Neural cell (in vitro differentiated cells): ENCODE measurements around the gene TOR1AIP2. TPM values are rescaled to one million over a fixed set of nuclear protein-coding genes. Genes with fewer than 3 reads are reported as not detected.
A peak's percentile ranks its signal among the peaks of the same experiment; 100 is the strongest.

ENCODE experiments used
- H2AFZ ChIP-seq: fragments of 200-600, 300-800 bp; sonication (generic), shearing (Covaris generic); 2 replicates; pipeline ENCODE4 v1.6.0; 2014; ENCODE audit warnings: low read depth, mild to moderate bottlenecking, antibody characterized with exemption, low read length, moderate library complexity
- H3F3A ChIP-seq: fragments of 200-600 bp; shearing (Covaris generic); 2 replicates; pipeline ENCODE4 v1.6.1; 2016; ENCODE audit warnings: mild to moderate bottlenecking, moderate library complexity, mixed read lengths, antibody characterized with exemption, low read length; ENCODE audit not compliant: insufficient read depth, poor library complexity, severe bottlenecking
- H3K27ac ChIP-seq: fragments of 200-600, 300-800 bp; sonication (generic), shearing (Covaris generic); 2 replicates; pipeline ENCODE4 v1.5.1; 2014; ENCODE audit warnings: mild to moderate bottlenecking, low read length, moderate library complexity
- H3K27me3 ChIP-seq: fragments of 300-800, 200-600 bp; sonication (generic), shearing (Covaris generic); 2 replicates; pipeline ENCODE4 v1.6.0; 2014; ENCODE audit warnings: mild to moderate bottlenecking, low read depth, low read length, moderate library complexity; ENCODE audit not compliant: insufficient read depth
- H3K36me3 ChIP-seq: fragments of 300-800, 200-600 bp; sonication (generic), shearing (Covaris generic); 2 replicates; pipeline ENCODE4 v1.5.1; 2014; ENCODE audit warnings: mild to moderate bottlenecking, antibody characterized with exemption, low read length, moderate library complexity; ENCODE audit not compliant: insufficient read depth
- H3K4me2 ChIP-seq: fragments of 300-800, 200-600 bp; sonication (generic), shearing (Covaris generic); 2 replicates; pipeline ENCODE4 v1.6.0; 2014; ENCODE audit warnings: mild to moderate bottlenecking, low read length
- H3K4me3 ChIP-seq: fragments of 300-800, 200-600 bp; sonication (generic), shearing (Covaris generic); 2 replicates; pipeline ENCODE4 v1.5.1; 2014; ENCODE audit warnings: mild to moderate bottlenecking, low read length, moderate library complexity
- H3K79me2 ChIP-seq: fragments of 200-600 bp; shearing (Covaris generic); replicated peaks from 2 replicates; pipeline ENCODE4 v1.6.0; 2014; ENCODE audit warnings: mild to moderate bottlenecking, low read length, moderate library complexity; ENCODE audit not compliant: insufficient read depth
- H3K9ac ChIP-seq: fragments of 300-800, 200-600 bp; sonication (generic), shearing (Covaris generic); 2 replicates; pipeline ENCODE4 v1.6.1; 2016; ENCODE audit warnings: mild to moderate bottlenecking, low read length, mixed read lengths
- H3K9me2 ChIP-seq: fragments of 200-600 bp; shearing (Covaris generic); 2 replicates; pipeline ENCODE4 v1.6.1; 2016; ENCODE audit warnings: mild to moderate bottlenecking, low read length, mixed read lengths; ENCODE audit not compliant: insufficient read depth
- H3K9me3 ChIP-seq: fragments of 200-600, 300-800 bp; sonication (generic), shearing (Covaris generic); 2 replicates; pipeline ENCODE4 v1.6.1; 2016; ENCODE audit warnings: mild to moderate bottlenecking, mixed run types, low read length, moderate library complexity, mixed read lengths
- H4K20me1 ChIP-seq: fragments of 200-600 bp; shearing (Covaris generic); 2 replicates; pipeline ENCODE4 v1.6.1; 2016; ENCODE audit warnings: mild to moderate bottlenecking, mixed run types; ENCODE audit not compliant: insufficient read depth
- CTCF ChIP-seq: fragments of 450-650 bp; IDR thresholded peaks from 2 replicates; pipeline ENCODE4 v1.5.1; 2014; ENCODE audit warnings: antibody characterized with exemption, mild to moderate bottlenecking, moderate library complexity; ENCODE audit not compliant: poor library complexity, severe bottlenecking
- EP300 ChIP-seq: fragments of 450-650 bp; conservative IDR thresholded peaks from 2 replicates; pipeline ENCODE4 v1.6.1; 2014; ENCODE audit warnings: antibody characterized with exemption, mild to moderate bottlenecking, moderate library complexity; ENCODE audit not compliant: poor library complexity, severe bottlenecking
- EZH2 ChIP-seq: fragments of 200-600, 300-800 bp; shearing (Covaris generic), sonication (generic); IDR thresholded peaks from 2 replicates; pipeline ENCODE4 v1.6.1; 2014; ENCODE audit warnings: antibody characterized with exemption, low read length, borderline replicate concordance, mild to moderate bottlenecking; ENCODE audit not compliant: insufficient read depth, poor library complexity, severe bottlenecking
- MXI1 ChIP-seq: fragments of 450-650 bp; conservative IDR thresholded peaks from 2 replicates; pipeline ENCODE4 v1.6.1; 2014; ENCODE audit warnings: antibody characterized with exemption, mild to moderate bottlenecking; ENCODE audit not compliant: poor library complexity, severe bottlenecking
- POLR2AphosphoS5 ChIP-seq: IDR thresholded peaks from 2 replicates; pipeline ENCODE4 v1.6.1; 2012
- RAD21 ChIP-seq: fragments of 450-650 bp; conservative IDR thresholded peaks from 2 replicates; pipeline ENCODE4 v1.6.1; 2014; ENCODE audit warnings: antibody characterized with exemption, mild to moderate bottlenecking, moderate library complexity
- REST ChIP-seq: IDR thresholded peaks from 2 replicates; pipeline ENCODE4 v1.6.1; 2012; ENCODE audit warnings: borderline replicate concordance
- SMC3 ChIP-seq: fragments of 450-650 bp; conservative IDR thresholded peaks from 2 replicates; pipeline ENCODE4 v1.6.1; 2014; ENCODE audit warnings: antibody characterized with exemption, mild to moderate bottlenecking, moderate library complexity; ENCODE audit not compliant: poor library complexity
- TAF1 ChIP-seq: IDR thresholded peaks from 2 replicates; pipeline ENCODE4 v1.6.1; 2012; ENCODE audit warnings: low read depth
- polyA plus RNA-seq: library from polyadenylated mRNA; depleted of rRNA; stranded (reverse); fragments of >200 nt; gene quantifications from 2 replicates; pipeline ENCODE4 v1.2.3, GENCODE V29; 2014

Gene TOR1AIP2
- polyA plus RNA-seq, 1 donor from 2014 or later, result 44.7 TPM

- Histone ChIP-seq H2AFZ (peak overlapping the region; percentile 8), H3K4me2 (peak overlapping the region; percentile 80), H4K20me1 (no peaks in the 10 kb centered on the region), H3K9me2 (no peaks in the 10 kb centered on the region), H3K27me3 (no peaks in the 10 kb centered on the region), H3K9ac (peak overlapping the region; percentile 84), H3K27ac (peak overlapping the region; percentile 96), H3K4me3 (peak overlapping the region; percentile 72), H3K9me3 (no peaks in the 10 kb centered on the region), H3K36me3 (no peaks in the 10 kb centered on the region), H3F3A (peaks cover 8% of the 10 kb centered on the region), H3K79me2 (no peaks in the 10 kb centered on the region)
- TF ChIP-seq EZH2 (no peak), REST (no peak), RAD21 (no peak), TAF1 (no peak), CTCF (no peak), POLR2AphosphoS5 (no peak), SMC3 (no peak), MXI1 (no peak), EP300 (no peak)
Measured at GRCh38 chr1:179816196-179816960, 61.2 kb downstream of the TOR1AIP2 start.

GRCh38 chr1:179815641-179816040 is 62.0 kb downstream of the TOR1AIP2 start:
- Histone ChIP-seq H2AFZ (peak overlapping the region; percentile 85), H3K79me2 (no peaks in the 10 kb centered on the region), H3K27me3 (no peaks in the 10 kb centered on the region), H3K9me3 (no peaks in the 10 kb centered on the region), H3K4me3 (peak overlapping the region; percentile 72), H3F3A (peaks cover 8% of the 10 kb centered on the region), H3K36me3 (no peaks in the 10 kb centered on the region), H3K9me2 (no peaks in the 10 kb centered on the region), H3K4me2 (peak overlapping the region; percentile 80), H3K27ac (peak overlapping the region; percentile 96), H4K20me1 (no peaks in the 10 kb centered on the region), H3K9ac (peak overlapping the region; percentile 84)
- TF ChIP-seq RAD21 (no peak), EP300 (no peak), REST (no peak), SMC3 (no peak), POLR2AphosphoS5 (no peak), EZH2 (no peak), MXI1 (no peak), CTCF (no peak), TAF1 (no peak)
